Hepatocyte (in vitro differentiated cells): Measurements from ENCODE around the gene MACROH2A1. TPM values are rescaled to one million over a fixed set of nuclear protein-coding genes. Genes with fewer than 3 reads are reported as not detected.

ENCODE experiments used
- DNase-seq: peaks from one replicate; pipeline ENCODE4 v3.0.0-alpha.2; 2016; ENCODE audit warnings: low spot score
- H2AFZ ChIP-seq: fragments of 200-600 bp; sonication (generic); 2 replicates; pipeline ENCODE4 v1.6.0; 2016; ENCODE audit warnings: antibody characterized with exemption, mild to moderate bottlenecking
- H3K27ac ChIP-seq: fragments of 200-600 bp; sonication (generic); 2 replicates; pipeline ENCODE4 v1.5.1; 2016; ENCODE audit warnings: mild to moderate bottlenecking
- H3K27me3 ChIP-seq: fragments of 200-600 bp; sonication (generic); 2 replicates; pipeline ENCODE4 v1.6.1; 2016
- H3K36me3 ChIP-seq: fragments of 200-600 bp; sonication (generic); replicated peaks from 2 replicates; pipeline ENCODE4 v1.5.1; 2016; ENCODE audit warnings: low read depth; ENCODE audit not compliant: insufficient read depth
- H3K4me1 ChIP-seq: fragments of 200-600 bp; sonication (generic); 2 replicates; pipeline ENCODE4 v1.5.1; 2016; ENCODE audit warnings: mild to moderate bottlenecking, moderate library complexity; ENCODE audit not compliant: insufficient read depth
- H3K4me2 ChIP-seq: fragments of 200-600 bp; sonication (generic); 2 replicates; pipeline ENCODE4 v1.6.0; 2016
- H3K4me3 ChIP-seq: fragments of 200-600 bp; sonication (generic); 2 replicates; pipeline ENCODE4 v1.5.1; 2016; ENCODE audit warnings: mild to moderate bottlenecking
- H3K79me2 ChIP-seq: fragments of 200-600 bp; sonication (generic); 2 replicates; pipeline ENCODE4 v1.6.0; 2017; ENCODE audit warnings: mild to moderate bottlenecking
- H3K9me2 ChIP-seq: fragments of 200-600 bp; sonication (generic); replicated peaks from 2 replicates; pipeline ENCODE4 v1.6.0; 2017; ENCODE audit warnings: mild to moderate bottlenecking; ENCODE audit not compliant: insufficient read depth
- H3K9me3 ChIP-seq: fragments of 200-600 bp; sonication (generic); 2 replicates; pipeline ENCODE4 v1.5.1; 2016; ENCODE audit warnings: low read depth, mild to moderate bottlenecking
- H4K20me1 ChIP-seq: fragments of 200-600 bp; sonication (generic); 2 replicates; pipeline ENCODE4 v1.6.0; 2016; ENCODE audit warnings: mild to moderate bottlenecking; ENCODE audit not compliant: insufficient read depth, poor library complexity, severe bottlenecking
- EZH2 ChIP-seq: fragments of 200-600 bp; sonication (generic); IDR thresholded peaks from 2 replicates; pipeline ENCODE4 v1.6.1; 2016; ENCODE audit warnings: antibody characterized with exemption, mild to moderate bottlenecking, borderline replicate concordance
- EZH2phosphoT487 ChIP-seq: fragments of 200-600 bp; sonication (generic); IDR thresholded peaks from one replicate; pipeline ENCODE4 v1.6.1; 2018; ENCODE audit warnings: antibody characterized with exemption, mild to moderate bottlenecking, low read depth, moderate library complexity; ENCODE audit not compliant: unreplicated experiment, severe bottlenecking
- WGBS: methylation state at CpG from one replicate; pipeline ENCODE4 v1.1.6; 2016; ENCODE audit warnings: low lambda C conversion rate; ENCODE audit errors: missing lambda C conversion rate; 5-methylcytosine and 5-hydroxymethylcytosine counted together
- polyA plus RNA-seq: library from polyadenylated mRNA; unstranded; fragments of >200 nt; fragmentation: Nextera tagmentation; extraction: Ambion mirVana; gene quantifications from 2 replicates; pipeline ENCODE4 v1.2.1, GENCODE V29; 2016
- total RNA-seq: library from RNA; depleted of rRNA; stranded (reverse); fragments of >200 nt; gene quantifications from 2 replicates; pipeline ENCODE4 v1.2.3, GENCODE V29; 2014
- TF ChIP-seq, protein P1 (sequence below): fragments of 200-600 bp; sonication (generic); IDR thresholded peaks from 2 replicates; pipeline ENCODE4 v1.5.1; 2016; ENCODE audit warnings: antibody characterized with exemption, mild to moderate bottlenecking; ENCODE audit not compliant: poor library complexity

The MACROH2A1 gene
- total and polyA plus RNA-seq, 2 experiments from 2014 or later: 198 to 304 TPM

DNA sequence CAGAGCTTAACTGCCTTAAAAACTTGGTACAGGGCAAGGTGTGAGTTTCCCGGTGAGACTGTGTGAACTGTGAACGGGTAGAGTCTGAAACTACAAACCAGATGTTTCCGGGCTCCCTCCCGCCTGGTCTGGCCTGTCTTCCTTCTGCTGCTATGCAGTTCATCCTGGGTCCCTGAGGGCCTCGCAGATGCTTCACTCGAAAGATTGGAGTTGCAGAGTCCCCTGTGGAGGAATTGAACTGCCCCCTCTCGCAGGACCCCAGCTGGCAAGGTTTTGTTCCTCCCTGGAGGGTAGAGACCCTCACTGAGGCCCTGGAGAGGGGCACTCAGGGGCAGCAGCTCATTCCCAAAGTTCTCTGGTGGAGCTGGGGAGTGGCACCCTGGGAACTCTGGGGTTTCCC lies 47.6 kb upstream of the MACROH2A1 start:
- Histone ChIP-seq H3K79me2 (no peaks in the 10 kb centered on the region), H4K20me1 (no peaks in the 10 kb centered on the region), H3K4me2 (no peak overlapping the region), H3K9me3 (no peaks in the 10 kb centered on the region), H3K4me3 (no peak overlapping the region), H3K9me2 (no peaks in the 10 kb centered on the region), H2AFZ (no peak overlapping the region), H3K36me3 (no peaks in the 10 kb centered on the region), H3K4me1 (peaks cover 10% of the 10 kb centered on the region), H3K27me3 (no peaks in the 10 kb centered on the region), H3K27ac (no peak overlapping the region)
- DNase-seq: no peak
- 64% methylated on average over 7 of the region's 7 CpGs for WGBS
- TF ChIP-seq EZH2phosphoT487 (no peak), EZH2 (no peak)
- TF ChIP-seq, protein P1, sequence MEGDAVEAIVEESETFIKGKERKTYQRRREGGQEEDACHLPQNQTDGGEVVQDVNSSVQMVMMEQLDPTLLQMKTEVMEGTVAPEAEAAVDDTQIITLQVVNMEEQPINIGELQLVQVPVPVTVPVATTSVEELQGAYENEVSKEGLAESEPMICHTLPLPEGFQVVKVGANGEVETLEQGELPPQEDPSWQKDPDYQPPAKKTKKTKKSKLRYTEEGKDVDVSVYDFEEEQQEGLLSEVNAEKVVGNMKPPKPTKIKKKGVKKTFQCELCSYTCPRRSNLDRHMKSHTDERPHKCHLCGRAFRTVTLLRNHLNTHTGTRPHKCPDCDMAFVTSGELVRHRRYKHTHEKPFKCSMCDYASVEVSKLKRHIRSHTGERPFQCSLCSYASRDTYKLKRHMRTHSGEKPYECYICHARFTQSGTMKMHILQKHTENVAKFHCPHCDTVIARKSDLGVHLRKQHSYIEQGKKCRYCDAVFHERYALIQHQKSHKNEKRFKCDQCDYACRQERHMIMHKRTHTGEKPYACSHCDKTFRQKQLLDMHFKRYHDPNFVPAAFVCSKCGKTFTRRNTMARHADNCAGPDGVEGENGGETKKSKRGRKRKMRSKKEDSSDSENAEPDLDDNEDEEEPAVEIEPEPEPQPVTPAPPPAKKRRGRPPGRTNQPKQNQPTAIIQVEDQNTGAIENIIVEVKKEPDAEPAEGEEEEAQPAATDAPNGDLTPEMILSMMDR: no peak

DNA sequence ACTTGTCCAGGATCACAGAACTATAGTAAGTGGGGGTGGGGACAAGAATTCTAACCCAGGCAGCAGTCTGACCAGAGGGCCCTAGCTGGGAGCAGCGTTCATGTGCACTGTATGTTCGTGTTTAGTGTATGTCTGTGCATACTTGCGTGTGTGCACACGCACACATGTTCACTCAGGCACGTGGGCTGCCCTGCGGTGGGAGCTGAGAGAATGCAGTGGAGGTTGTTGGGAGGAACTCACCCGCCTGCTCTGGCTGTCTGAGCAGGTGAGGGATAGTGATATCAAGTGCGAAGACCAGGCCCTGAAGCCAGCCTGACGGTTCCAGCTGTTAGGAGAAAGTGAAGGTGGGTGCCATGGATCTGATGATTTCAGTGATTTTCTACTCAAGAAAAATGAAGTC lies 47.2 kb upstream of the MACROH2A1 start:
- Histone ChIP-seq H3K27me3 (no peaks in the 10 kb centered on the region), H3K4me1 (peaks cover 13% of the 10 kb centered on the region), H4K20me1 (no peaks in the 10 kb centered on the region), H3K36me3 (no peaks in the 10 kb centered on the region), H3K9me2 (no peaks in the 10 kb centered on the region), H3K27ac (no peak overlapping the region), H3K4me2 (no peak overlapping the region), H3K9me3 (no peaks in the 10 kb centered on the region), H2AFZ (no peak overlapping the region), H3K4me3 (no peak overlapping the region), H3K79me2 (no peaks in the 10 kb centered on the region)
- DNase-seq: no peak
- TF ChIP-seq EZH2: no peak
- no peak for TF ChIP-seq EZH2phosphoT487
- TF ChIP-seq, protein P1: no peak
- 96% methylated on average over 9 of the region's 9 CpGs for WGBS

DNA sequence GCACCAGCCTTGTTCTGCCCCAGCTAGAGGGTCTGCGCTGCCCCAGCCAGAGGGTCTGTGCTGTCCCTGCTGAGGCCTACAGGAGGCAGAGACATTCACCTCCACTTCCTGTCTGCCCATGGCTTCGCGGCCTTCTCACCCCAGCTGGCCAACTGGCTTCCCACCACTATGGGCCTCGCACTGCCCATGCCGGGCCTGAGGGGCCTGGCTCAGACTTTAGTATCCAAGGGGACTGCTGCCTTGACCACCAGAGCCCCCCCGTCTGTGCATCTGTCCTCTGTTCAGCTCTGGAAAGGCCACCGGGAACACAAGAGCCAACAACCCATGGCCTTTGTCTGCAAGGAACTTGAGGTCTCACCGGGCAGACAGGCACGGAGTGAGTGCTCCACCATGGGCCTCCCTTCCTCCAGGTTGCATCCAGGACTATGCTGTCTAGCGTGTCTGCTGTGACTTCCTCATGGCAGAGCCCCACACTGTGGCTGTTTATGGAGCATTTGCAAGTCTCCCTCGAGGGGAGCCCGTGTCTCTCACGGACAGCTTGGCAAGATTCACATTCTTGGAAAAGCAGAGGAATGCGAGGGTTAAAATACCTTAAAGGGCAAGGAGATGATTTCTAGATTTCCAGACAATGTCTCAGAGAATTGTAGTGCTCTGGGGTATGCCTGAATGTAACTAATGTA lies 46.4 kb upstream of the MACROH2A1 start:
- Histone ChIP-seq H3K9me3 (no peaks in the 10 kb centered on the region), H2AFZ (no peak overlapping the region), H3K27me3 (no peaks in the 10 kb centered on the region), H3K4me1 (peaks cover 17% of the 10 kb centered on the region), H3K27ac (no peak overlapping the region), H3K4me2 (no peak overlapping the region), H3K9me2 (no peaks in the 10 kb centered on the region), H3K79me2 (no peaks in the 10 kb centered on the region), H3K4me3 (no peak overlapping the region), H4K20me1 (no peaks in the 10 kb centered on the region), H3K36me3 (no peaks in the 10 kb centered on the region)
- 81% methylated on average over 14 of the region's 14 CpGs for WGBS
- no peak for DNase-seq
- no peak for TF ChIP-seq EZH2
- TF ChIP-seq, protein P1: no peak
- TF ChIP-seq EZH2phosphoT487: no peak

DNA sequence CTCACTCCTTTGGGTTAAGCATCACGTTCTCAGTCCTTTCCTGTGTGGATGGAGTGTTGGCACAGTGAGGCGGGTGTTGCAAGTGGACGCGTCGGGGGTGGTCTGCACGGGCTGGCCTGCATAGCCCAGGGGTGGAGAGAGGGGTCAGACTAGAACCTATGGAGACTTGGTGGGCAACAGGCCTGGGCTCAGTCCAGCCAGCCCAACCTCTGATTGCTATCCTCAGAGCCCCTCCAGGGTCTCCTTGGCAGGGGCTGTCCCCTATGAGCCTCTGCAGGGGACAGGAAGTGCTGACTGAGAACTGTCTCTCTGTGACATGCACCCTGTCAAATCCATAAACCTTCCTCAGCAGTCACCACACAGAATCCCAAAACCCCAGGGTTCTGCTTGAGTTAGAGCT lies 45.9 kb upstream of the MACROH2A1 start:
- 96% methylated on average over 6 of the region's 6 CpGs for WGBS
- TF ChIP-seq EZH2phosphoT487: no peak
- TF ChIP-seq, protein P1: no peak
- no peak for TF ChIP-seq EZH2
- Histone ChIP-seq H3K27me3 (no peaks in the 10 kb centered on the region), H3K9me3 (no peaks in the 10 kb centered on the region), H4K20me1 (no peaks in the 10 kb centered on the region), H3K4me2 (no peak overlapping the region), H3K9me2 (no peaks in the 10 kb centered on the region), H2AFZ (no peak overlapping the region), H3K4me1 (peaks cover 19% of the 10 kb centered on the region), H3K4me3 (no peak overlapping the region), H3K27ac (no peak overlapping the region), H3K36me3 (no peaks in the 10 kb centered on the region), H3K79me2 (no peaks in the 10 kb centered on the region)
- DNase-seq: no peak
